HG03159 (cell line): ENCODE data around the gene TCP11X1.
A peak's percentile ranks its signal among the peaks of the same experiment; 100 is the strongest.
"Not testable (repeated sequence)": the region's sequence is repeated elsewhere in the genome, so short reads cannot be mapped to it uniquely, and the experiment has no call there.

Experiments
- ATAC-seq: cut with Tn5 transposase; IDR thresholded peaks from one replicate; pipeline ENCODE4 v1.9.1; 2021; ENCODE audit warnings: mild to moderate bottlenecking, moderate library complexity; ENCODE audit not compliant: unreplicated experiment

Gene TCP11X1

DNA sequence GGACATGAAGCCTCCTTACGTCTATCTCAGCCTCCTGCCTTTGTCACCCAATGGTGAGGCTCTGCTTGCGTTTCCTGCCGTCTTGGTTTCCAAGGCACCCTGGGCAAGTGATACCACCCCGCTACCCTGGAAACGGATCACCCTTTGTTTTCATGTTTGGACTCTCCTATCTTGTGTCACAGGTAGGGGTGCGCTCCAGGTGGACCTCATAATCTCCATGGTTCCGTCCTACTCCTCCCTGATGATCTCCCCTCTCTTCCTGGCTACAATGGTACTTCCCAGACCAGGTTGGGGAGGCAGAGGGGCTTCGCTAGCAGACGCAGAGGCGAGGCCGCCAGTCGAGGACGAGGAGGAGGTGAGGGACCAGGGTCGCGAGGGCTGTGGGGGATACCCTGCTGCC, at the start of gene TCP11X1:
Gene TCP11X1, plus strand, starts transcription at position 316 of the 400 bp plus-strand sequence.
- ATAC-seq, result not testable (repeated sequence)

DNA sequence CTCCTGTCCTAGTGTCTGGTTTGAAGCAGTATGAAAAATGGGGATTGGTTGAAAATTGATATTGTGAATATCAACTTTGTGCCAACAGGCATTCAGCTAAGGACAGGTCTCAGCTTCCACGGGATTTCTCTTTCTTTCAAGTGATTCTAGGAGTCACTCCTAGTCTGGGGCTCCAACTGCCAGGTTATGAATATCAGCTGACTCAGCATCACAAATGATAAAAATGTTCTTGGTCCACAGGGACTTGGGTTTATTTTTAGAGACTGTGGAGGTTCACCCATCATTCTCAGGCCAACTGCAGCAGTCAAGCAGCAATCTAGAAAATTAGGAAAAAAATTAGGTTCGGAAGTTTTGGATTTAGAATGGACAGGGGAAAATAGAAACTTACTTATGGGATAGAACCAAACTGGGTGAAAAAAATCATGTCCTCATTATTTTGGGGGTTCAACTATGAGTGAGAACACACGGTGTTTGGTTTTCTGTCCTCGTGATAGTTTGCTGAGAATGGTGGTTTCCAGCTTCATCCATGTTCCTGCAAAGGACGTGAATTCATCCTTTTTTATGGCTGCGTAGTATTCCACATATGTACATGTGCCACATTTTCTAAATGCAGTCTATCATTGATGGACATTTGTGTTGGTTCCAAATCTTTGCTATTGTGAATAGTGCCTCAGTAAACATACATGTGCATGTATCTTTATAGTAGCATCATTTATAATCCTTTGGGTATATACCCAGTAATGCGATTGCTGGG, 29.0 kb upstream of the TCP11X1 start:
- no peak for ATAC-seq

DNA sequence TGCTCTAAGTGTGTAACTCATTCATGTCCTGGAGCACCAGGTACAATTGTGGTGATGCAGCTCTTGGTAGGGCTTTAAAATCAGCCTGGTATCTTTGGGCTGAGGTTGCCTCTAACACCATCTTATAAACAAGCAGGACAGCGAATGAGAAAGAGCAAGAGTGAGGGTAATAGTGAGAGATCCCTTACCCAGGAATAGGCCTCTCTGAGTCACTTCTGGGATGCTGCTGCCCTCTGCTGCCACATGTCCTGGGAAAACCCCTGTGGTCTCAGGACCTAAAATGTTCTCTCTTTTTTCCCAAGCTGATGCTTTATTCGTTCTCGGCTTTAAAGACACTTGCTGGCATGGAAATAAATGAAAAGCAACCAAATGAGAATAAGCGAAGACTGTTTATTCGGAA, 7.2 kb upstream of the TCP11X1 start:
- ATAC-seq, result not testable (repeated sequence)

DNA sequence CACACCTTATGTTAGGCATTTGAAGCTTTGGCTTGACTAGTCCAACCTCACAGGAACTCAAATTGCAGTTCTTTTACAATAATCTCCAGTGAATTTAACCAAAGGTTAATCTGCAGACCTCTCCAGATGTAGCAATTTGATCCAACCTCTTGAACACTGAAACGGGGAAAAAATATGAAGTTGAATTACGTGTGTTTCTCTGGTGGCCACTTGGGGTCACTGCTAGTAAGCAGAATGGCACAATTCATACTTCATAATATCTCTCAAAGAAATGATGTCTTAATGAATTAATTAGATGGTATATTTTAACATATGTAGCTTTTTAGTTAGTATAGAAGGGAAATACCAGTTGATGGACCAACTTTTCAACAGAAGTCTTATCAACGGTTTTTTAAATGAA, 1.4 kb downstream of the TCP11X1 start:
- peak; percentile 62 for ATAC-seq

DNA sequence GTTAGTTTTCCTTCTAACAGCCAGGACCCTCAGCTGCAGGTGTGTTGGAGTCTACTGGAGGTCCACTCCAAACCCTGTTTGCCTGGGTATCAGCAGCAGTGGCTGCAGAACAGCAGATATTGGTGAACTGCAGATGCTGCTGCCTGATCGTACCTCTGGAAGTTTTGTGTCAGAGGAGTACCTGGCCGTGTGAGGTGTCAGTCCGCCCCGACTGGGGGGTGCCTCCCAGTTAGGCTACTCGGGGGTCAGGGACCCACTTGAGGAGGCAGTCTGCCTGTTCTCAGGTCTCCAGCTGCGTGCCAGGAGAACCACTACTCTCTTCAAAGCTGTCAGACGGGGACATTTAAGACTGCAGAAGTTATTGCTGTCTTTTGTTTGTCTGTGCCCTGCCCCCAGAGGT, 20.6 kb downstream of the TCP11X1 start:
- ATAC-seq, result not testable (repeated sequence)

DNA sequence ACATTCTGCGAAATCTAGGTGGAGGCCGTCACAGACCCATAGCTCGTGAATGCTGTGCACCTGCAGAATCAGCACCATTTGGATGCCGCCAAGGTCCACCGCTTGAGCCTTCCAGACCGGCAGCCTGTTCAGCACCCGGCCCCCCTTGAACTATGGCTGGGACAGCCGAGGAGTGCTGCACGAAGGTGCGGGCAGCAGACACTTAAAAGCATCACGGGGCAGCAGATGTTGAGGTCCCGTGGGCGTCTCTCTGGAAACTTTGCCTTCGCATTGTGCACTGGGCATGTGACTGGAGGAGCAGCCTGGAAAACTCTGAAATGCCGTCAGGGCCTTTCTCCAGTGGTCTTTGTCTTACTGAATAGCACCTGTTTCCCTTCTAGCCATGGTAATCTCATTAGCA, 25.2 kb downstream of the TCP11X1 start:
- not testable (repeated sequence) for ATAC-seq

DNA sequence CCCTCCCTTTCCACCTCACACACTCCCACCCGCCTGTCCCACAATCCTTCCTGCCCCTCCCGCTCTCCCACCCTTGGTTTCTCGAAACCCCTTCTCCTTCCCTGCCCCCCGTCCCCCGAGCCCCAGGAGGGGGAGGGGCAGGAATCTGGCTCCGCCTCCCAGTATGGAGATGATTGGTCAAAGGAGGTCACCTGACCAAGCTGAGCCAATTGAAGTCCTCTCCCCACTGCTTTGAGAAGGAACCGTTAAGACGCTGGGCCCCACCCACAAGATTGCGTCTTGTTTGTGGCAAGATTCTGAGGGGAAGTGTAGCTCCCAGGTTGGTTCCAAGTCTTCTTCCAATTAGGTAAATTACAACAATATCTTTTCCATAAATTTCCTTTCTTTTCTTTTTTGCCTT, 31.8 kb downstream of the TCP11X1 start, which contains the start of gene NXF2:
Gene NXF2, plus strand, starts transcription at position 275 of the 400 bp plus-strand sequence. CDS start 59,912 bp downstream, outside the sequence.
- ATAC-seq, result not testable (repeated sequence)

DNA sequence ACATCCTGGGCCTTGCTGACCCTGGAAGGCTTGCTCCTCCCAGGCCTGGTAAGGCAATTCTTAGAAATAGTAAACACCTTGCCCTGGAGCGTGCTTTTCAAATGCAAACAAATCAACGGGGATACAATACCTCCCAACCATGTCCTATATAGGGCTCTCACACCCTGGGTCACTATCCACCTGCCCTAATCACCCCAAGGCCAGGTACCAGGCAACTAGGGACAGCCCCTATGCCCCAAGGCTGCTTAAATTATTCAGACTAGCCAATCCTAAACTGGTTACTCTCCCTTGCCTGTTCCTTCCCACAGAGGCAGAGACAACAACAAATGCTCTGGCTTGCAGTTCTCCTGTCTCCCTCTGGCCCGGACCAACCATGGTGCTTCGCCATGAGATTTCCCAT, 57.1 kb downstream of the TCP11X1 start:
- not testable (repeated sequence) for ATAC-seq
